HepG2 (cell line): ENCODE measurements around the gene ACADS. TPM values are rescaled to one million over a fixed set of nuclear protein-coding genes. Genes with fewer than 3 reads are reported as not detected.

Experiments
- ARNT ChIP-seq: fragments of 450-650 bp; IDR thresholded peaks from 2 replicates; pipeline ENCODE4 v1.6.1; 2017
- HNF1A ChIP-seq, 2 experiments: sonication (generic) in 1 of 2; formaldehyde crosslinking in 1 of 2; IDR thresholded peaks; 2 replicates each; pipeline versions ENCODE4 v1.4.0 to v1.6.1; 2016 to 2020; ENCODE audit warnings: borderline replicate concordance in 1 of 2, low read depth in 1 of 2, mild to moderate bottlenecking in 1 of 2, missing genetic modification reagents in 1 of 2
- MAF1 ChIP-seq: sonication (generic); formaldehyde crosslinking; IDR thresholded peaks from 2 replicates; pipeline ENCODE4 v1.5.0; 2020; ENCODE audit warnings: missing genetic modification reagents, borderline replicate concordance
- MIER3 ChIP-seq: IDR thresholded peaks from 2 replicates; pipeline ENCODE4 v1.6.1; 2016; ENCODE audit warnings: missing compliant biosample characterization, borderline replicate concordance
- TBX2 ChIP-seq: sonication (generic); formaldehyde crosslinking; IDR thresholded peaks from 2 replicates; pipeline ENCODE4 v1.5.0; 2020; ENCODE audit warnings: missing genetic modification reagents, mild to moderate bottlenecking, borderline replicate concordance
- ZNF407 ChIP-seq: sonication (generic); formaldehyde crosslinking; IDR thresholded peaks from one replicate; pipeline ENCODE4 v1.5.1; 2020; ENCODE audit warnings: mild to moderate bottlenecking, missing genetic modification reagents; ENCODE audit errors: not compliant biosample characterization
- ZNF782 ChIP-seq: sonication (generic); formaldehyde crosslinking; IDR thresholded peaks from 2 replicates; pipeline ENCODE4 v1.4.0; 2020; ENCODE audit warnings: missing genetic modification reagents, mild to moderate bottlenecking, borderline replicate concordance
- ZSCAN5A ChIP-seq: sonication (generic); formaldehyde crosslinking; IDR thresholded peaks from 2 replicates; pipeline ENCODE4 v1.8.0; 2022; ENCODE audit warnings: mild to moderate bottlenecking, missing genetic modification reagents, borderline replicate concordance
- polyA plus RNA-seq, 8 experiments: library from polyadenylated mRNA; depleted of rRNA in 3 of 8; stranded (reverse) in 7 of 8; unstranded in 1 of 8; fragments of >200 nt; fragmentation: Illumina TruSeq in 4 of 8; extraction: Trizol in 4 of 8; gene quantifications; 2 replicates each; pipeline versions ENCODE4 v1.2.1 to v1.2.3, GENCODE V29; 2011 to 2016; ENCODE audit warnings: low read depth in 4 of 8, missing spikeins in 1 of 8, mixed read lengths in 1 of 8; ENCODE audit not compliant: insufficient read depth in 1 of 8
- total RNA-seq, 5 experiments: library from RNA; depleted of rRNA; stranded (reverse); fragments of >200 nt; fragmentation: Illumina TruSeq; extraction: Trizol; gene quantifications; 2 replicates each; pipeline ENCODE4 v1.2.3, GENCODE V29; 2016; ENCODE audit warnings: low read depth in 1 of 5
- TF ChIP-seq, protein P1 (sequence below): sonication (generic); formaldehyde crosslinking; IDR thresholded peaks from 2 replicates; pipeline ENCODE4 v1.8.0; 2022; ENCODE audit warnings: missing genetic modification reagents, mild to moderate bottlenecking, inconsistent platforms, borderline replicate concordance

The ACADS gene
- total and polyA plus RNA-seq, 2 of the 13 experiments (the other 11 are each of a cell fraction or from before 2014, with no cell fraction given): 17.4 to 27.7 TPM

- TF ChIP-seq, protein P1, sequence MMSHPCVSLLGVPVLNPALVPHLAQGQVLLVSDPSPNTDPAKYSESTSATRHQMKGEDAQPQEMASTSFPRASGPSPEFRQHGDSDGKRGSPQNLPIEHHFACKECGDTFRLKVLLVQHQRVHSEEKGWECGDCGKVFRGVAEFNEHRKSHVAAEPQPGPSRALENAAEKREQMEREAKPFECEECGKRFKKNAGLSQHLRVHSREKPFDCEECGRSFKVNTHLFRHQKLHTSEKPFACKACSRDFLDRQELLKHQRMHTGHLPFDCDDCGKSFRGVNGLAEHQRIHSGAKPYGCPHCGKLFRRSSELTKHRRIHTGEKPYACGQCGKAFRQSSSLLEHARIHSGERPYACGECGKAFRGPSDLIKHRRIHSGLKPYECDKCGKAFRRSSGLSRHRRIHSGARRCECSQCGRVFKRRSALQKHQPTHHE (CRISPR knock-in tag): peak; percentile 42; the same call in 1 of the 2 replicates
- TF ChIP-seq ARNT (no peak), ZNF407 (CRISPR knock-in tag) (peak; percentile 31), TBX2 (peak; percentile 74), ZNF782 (CRISPR knock-in tag) (no peak), HNF1A (IDR thresholded peaks at IDR 0.05; ENCODE audit: low read depth) (no peak), HNF1A (CRISPR knock-in tag; IDR thresholded peaks at IDR 0.05; ENCODE audit: borderline replicate concordance) (peak; percentile 57; the same call in 1 of the 2 replicates), ZSCAN5A (CRISPR knock-in tag) (peak; percentile 75; the same call in 1 of the 2 replicates), MIER3 (CRISPR knock-in tag) (no peak), MAF1 (CRISPR knock-in tag) (peak; percentile 77; the same call in 1 of the 2 replicates)
Measured at GRCh38 chr12:120686690-120687577, 38.7 kb upstream of the ACADS start, which contains the start of gene MLEC (continued).
